KMS-11 (cell line): ENCODE data around the gene PRKAR2B.

ENCODE experiments used
- H2AFZ ChIP-seq: fragments of 200-600 bp; sonication (generic); 2 replicates; pipeline ENCODE4 v1.6.1; 2016; ENCODE audit warnings: antibody characterized with exemption, mixed run types, low read depth
- H3K27ac ChIP-seq: fragments of 200-600 bp; sonication (generic); 2 replicates; pipeline ENCODE4 v1.6.1; 2016; ENCODE audit warnings: mild to moderate bottlenecking, mixed run types
- H3K27me3 ChIP-seq: fragments of 200-600 bp; sonication (generic); 2 replicates; pipeline ENCODE4 v1.6.1; 2017; ENCODE audit warnings: mild to moderate bottlenecking, low read depth, mixed run types, moderate library complexity; ENCODE audit not compliant: insufficient read depth
- H3K36me3 ChIP-seq: fragments of 200-600 bp; sonication (generic); 2 replicates; pipeline ENCODE4 v1.6.1; 2017; ENCODE audit warnings: mild to moderate bottlenecking, mixed run types; ENCODE audit not compliant: insufficient read depth
- H3K4me1 ChIP-seq: fragments of 200-600 bp; sonication (generic); 2 replicates; pipeline ENCODE4 v1.6.1; 2016; ENCODE audit warnings: mild to moderate bottlenecking, low read depth, mixed run types; ENCODE audit not compliant: poor library complexity, severe bottlenecking
- H3K4me2 ChIP-seq: fragments of 200-600 bp; sonication (generic); 2 replicates; pipeline ENCODE4 v1.7.0; 2016; ENCODE audit warnings: mild to moderate bottlenecking, mixed run types
- H3K4me3 ChIP-seq: fragments of 200-600 bp; sonication (generic); IDR thresholded peaks from 2 replicates; pipeline ENCODE4 v1.6.1; 2017; ENCODE audit warnings: low read depth, low read length, mixed read lengths; ENCODE audit not compliant: insufficient read depth
- H3K79me2 ChIP-seq: fragments of 200-600 bp; sonication (generic); 2 replicates; pipeline ENCODE4 v1.6.1; 2016; ENCODE audit warnings: low read depth, mixed run types; ENCODE audit not compliant: insufficient read depth
- H3K9ac ChIP-seq: fragments of 200-600 bp; sonication (generic); 2 replicates; pipeline ENCODE4 v1.6.1; 2016; ENCODE audit warnings: mild to moderate bottlenecking, mixed run types
- H4K20me1 ChIP-seq: fragments of 200-600 bp; sonication (generic); 2 replicates; pipeline ENCODE4 v1.6.1; 2016; ENCODE audit warnings: mild to moderate bottlenecking, mixed run types; ENCODE audit not compliant: insufficient read depth
- TF ChIP-seq, protein P1 (sequence below): fragments of 200-600 bp; sonication (generic); conservative IDR thresholded peaks from 2 replicates; pipeline ENCODE4 v1.6.1; 2017; ENCODE audit warnings: low read depth, mild to moderate bottlenecking, antibody characterized with exemption, low read length, moderate library complexity, mixed read lengths

PRKAR2B gene

DNA sequence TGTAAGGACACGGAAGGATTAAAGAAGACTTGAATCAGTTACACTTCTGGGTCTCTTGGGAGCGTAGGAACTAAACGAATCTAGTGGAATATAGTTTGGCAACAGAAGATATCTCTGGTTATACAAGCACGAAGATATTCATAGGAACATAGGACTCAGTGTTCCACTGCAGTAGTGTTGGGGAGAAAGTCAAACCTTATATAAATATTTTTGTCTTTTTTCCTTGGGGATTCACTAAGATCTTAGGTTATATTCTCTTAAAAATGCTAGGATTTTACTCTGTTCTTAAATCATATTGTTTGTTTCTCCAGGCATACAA is 21.4 kb downstream of the PRKAR2B start:
- H3K4me2 ChIP-seq: no peak overlapping the region
- peaks cover 33% of the 10 kb centered on the region for H3K4me1 ChIP-seq
- H3K4me3 ChIP-seq: no peak overlapping the region
- TF ChIP-seq, protein P1, sequence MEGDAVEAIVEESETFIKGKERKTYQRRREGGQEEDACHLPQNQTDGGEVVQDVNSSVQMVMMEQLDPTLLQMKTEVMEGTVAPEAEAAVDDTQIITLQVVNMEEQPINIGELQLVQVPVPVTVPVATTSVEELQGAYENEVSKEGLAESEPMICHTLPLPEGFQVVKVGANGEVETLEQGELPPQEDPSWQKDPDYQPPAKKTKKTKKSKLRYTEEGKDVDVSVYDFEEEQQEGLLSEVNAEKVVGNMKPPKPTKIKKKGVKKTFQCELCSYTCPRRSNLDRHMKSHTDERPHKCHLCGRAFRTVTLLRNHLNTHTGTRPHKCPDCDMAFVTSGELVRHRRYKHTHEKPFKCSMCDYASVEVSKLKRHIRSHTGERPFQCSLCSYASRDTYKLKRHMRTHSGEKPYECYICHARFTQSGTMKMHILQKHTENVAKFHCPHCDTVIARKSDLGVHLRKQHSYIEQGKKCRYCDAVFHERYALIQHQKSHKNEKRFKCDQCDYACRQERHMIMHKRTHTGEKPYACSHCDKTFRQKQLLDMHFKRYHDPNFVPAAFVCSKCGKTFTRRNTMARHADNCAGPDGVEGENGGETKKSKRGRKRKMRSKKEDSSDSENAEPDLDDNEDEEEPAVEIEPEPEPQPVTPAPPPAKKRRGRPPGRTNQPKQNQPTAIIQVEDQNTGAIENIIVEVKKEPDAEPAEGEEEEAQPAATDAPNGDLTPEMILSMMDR: no peak
- H3K27me3 ChIP-seq: no peaks in the 10 kb centered on the region
- H4K20me1 ChIP-seq: no peaks in the 10 kb centered on the region
- H3K27ac ChIP-seq: no peak overlapping the region
- no peaks in the 10 kb centered on the region for H3K79me2 ChIP-seq
- no peak overlapping the region for H3K9ac ChIP-seq
- H2AFZ ChIP-seq: no peak overlapping the region
- no peaks in the 10 kb centered on the region for H3K36me3 ChIP-seq

DNA sequence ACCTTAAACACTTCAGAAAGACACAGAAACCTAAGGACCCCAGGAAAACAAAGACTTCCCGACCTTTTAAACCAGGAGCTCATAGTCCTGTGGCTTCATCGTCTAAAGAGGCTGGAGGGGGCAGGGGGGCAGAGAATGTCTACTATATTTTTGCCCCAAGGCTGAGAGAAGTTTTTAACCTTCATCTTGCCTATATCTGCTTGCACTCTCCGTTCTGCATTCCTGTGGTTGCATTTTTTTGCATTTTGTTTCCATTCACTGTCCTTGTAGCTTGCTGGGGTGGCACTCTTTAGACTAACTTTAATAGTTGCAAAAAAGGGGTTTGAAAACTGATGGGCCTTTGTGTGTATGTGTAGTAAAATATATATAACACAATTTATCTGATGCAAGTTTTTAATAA is 23.7 kb downstream of the PRKAR2B start:
- no peak overlapping the region for H3K4me3 ChIP-seq
- no peaks in the 10 kb centered on the region for H4K20me1 ChIP-seq
- TF ChIP-seq, protein P1: no peak
- H3K9ac ChIP-seq: no peak overlapping the region
- H3K4me1 ChIP-seq: peaks cover 33% of the 10 kb centered on the region
- H3K36me3 ChIP-seq: no peaks in the 10 kb centered on the region
- H3K27me3 ChIP-seq: no peaks in the 10 kb centered on the region
- H2AFZ ChIP-seq: peak overlapping the region; percentile 54; the same call in 1 of the 2 replicates
- no peaks in the 10 kb centered on the region for H3K79me2 ChIP-seq
- peak overlapping the region; percentile 72 for H3K4me2 ChIP-seq
- no peak overlapping the region for H3K27ac ChIP-seq

DNA sequence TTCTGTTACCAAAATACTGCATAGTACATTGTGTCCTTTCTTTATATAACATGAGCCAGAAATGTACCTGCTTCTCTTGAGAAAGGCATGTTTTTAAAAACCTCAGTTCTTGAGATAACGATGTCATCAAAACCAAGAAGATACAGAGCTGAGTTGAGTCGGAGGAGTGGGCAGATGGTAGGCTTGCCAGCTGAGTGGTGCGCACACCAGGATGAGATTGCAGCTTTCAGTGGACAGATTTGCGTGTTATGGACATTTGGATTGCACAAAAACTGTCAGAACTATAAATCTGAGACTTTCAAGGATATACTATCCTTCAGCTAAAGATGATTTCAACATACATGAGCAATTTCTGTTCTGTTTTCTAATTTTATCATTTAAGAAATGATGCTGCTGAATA is 25.0 kb downstream of the PRKAR2B start:
- Histone ChIP-seq H3K27me3 (no peaks in the 10 kb centered on the region), H3K79me2 (no peaks in the 10 kb centered on the region), H3K4me1 (peaks cover 33% of the 10 kb centered on the region), H3K27ac (peak overlapping the region; percentile 14; the same call in 1 of the 2 replicates), H3K4me2 (peak overlapping the region; percentile 72), H3K36me3 (no peaks in the 10 kb centered on the region), H3K4me3 (no peak overlapping the region), H2AFZ (peak overlapping the region; percentile 54), H4K20me1 (no peaks in the 10 kb centered on the region), H3K9ac (no peak overlapping the region)
- TF ChIP-seq, protein P1: no peak

DNA sequence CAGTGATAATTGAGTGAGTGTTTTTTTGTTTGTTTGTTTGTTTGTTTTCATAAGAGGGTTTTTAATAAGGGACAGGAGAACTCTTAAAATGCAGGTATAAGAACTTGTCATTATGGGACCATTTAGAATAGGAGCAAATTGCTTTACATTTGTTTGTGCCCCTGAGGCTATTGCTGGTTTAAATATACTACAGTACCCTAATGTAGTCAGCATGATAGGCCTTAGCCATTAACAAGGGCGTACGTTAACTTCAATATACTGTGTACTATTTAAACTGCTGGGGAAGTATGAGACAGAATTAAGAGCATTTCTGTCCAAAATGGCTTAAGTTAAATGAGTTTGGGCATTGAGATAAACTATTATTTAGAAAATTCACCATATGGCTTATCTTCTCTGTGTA is 26.2 kb downstream of the PRKAR2B start:
- Histone ChIP-seq H3K36me3 (no peaks in the 10 kb centered on the region), H3K79me2 (no peaks in the 10 kb centered on the region), H3K4me1 (peaks cover 33% of the 10 kb centered on the region), H4K20me1 (no peaks in the 10 kb centered on the region), H3K27me3 (no peaks in the 10 kb centered on the region), H3K4me3 (no peak overlapping the region), H3K27ac (no peak overlapping the region), H2AFZ (no peak overlapping the region), H3K9ac (no peak overlapping the region), H3K4me2 (no peak overlapping the region)
- TF ChIP-seq, protein P1: no peak

DNA sequence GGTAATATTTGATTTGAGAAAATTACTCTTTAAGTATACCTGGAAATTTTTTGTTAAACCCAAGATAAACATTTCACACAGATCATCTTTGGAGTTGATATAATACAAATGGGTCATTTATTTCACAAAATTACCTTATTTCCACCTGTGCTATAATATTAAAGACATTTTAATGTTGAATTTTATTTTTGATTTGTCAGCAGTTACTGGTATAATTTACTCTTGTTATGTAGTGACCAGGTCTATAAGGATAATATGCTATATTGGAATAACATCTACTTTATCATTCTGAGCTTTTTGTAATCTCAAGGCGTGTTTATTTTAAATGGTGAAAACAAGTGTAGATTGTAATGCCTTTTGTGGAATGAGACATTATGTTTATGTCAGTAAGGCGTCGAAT is 26.6 kb downstream of the PRKAR2B start:
- no peak overlapping the region for H2AFZ ChIP-seq
- H3K27ac ChIP-seq: no peak overlapping the region
- H3K4me3 ChIP-seq: no peak overlapping the region
- H3K4me1 ChIP-seq: peaks cover 33% of the 10 kb centered on the region
- H4K20me1 ChIP-seq: no peaks in the 10 kb centered on the region
- no peaks in the 10 kb centered on the region for H3K27me3 ChIP-seq
- H3K36me3 ChIP-seq: no peaks in the 10 kb centered on the region
- TF ChIP-seq, protein P1: no peak
- no peak overlapping the region for H3K4me2 ChIP-seq
- H3K79me2 ChIP-seq: no peaks in the 10 kb centered on the region
- H3K9ac ChIP-seq: no peak overlapping the region
